A549 (cell line): ENCODE results near the gene ROR1. TPM values are rescaled to one million over a fixed set of nuclear protein-coding genes. Genes with fewer than 3 reads are reported as not detected.

Experiments used
- ATAC-seq, 2 experiments: fragments of 200-7000 bp in 1 of 2; fragments of >200 bp in 1 of 2; cut with Nextera tagmentation in 1 of 2; cut with Tn5 transposase in 1 of 2; 3 replicates each; pipeline versions ENCODE4 v1.8.0 to v1.9.1; 2018 to 2020; ENCODE audit warnings: mild to moderate bottlenecking in 1 of 2, moderate library complexity in 1 of 2
- CTCF ChIA-PET: fragments of 300-600 bp; sonication (Branson Sonifier 250); formaldehyde crosslinking; extraction: SDS; loops from one replicate; lab custom pipeline; 2021; ENCODE audit warnings: antibody characterized with exemption, inconsistent platforms; lab: Yijun Ruan, JAX
- POLR2A ChIA-PET: fragments of 350-600 bp; formaldehyde crosslinking; extraction: SDS; loops from one replicate; lab custom pipeline; 2021; ENCODE audit warnings: antibody characterized with exemption, inconsistent platforms; lab: Yijun Ruan, JAX
- DNase-seq, 2 experiments: peaks; one replicate each; pipeline versions ENCODE4 v3.0.0 to v3.0.0-alpha.2; 2011 to 2016; ENCODE audit warnings: low read depth in 1 of 2, low spot score in 1 of 2
- FAIRE-seq: peaks from 2 replicates; lab custom pipeline; 2011; peaks lifted over from hg19 to GRCh38; lab: Jason Lieb, UNC
- H3K27ac ChIP-seq, 2 experiments: fragments of >200 bp; sonication (Bioruptor Twin); formaldehyde crosslinking; 3 replicates each; pipeline ENCODE4 v1.5.1; 2016 to 2017
- H3K4me1 ChIP-seq: fragments of >200 bp; sonication (Bioruptor Twin); formaldehyde crosslinking; 3 replicates; pipeline ENCODE4 v1.6.1; 2016
- H3K4me2 ChIP-seq: fragments of >200 bp; sonication (Bioruptor Twin); formaldehyde crosslinking; 3 replicates; pipeline ENCODE4 v1.6.1; 2016
- H3K4me3 ChIP-seq: fragments of >200 bp; sonication (Bioruptor Twin); formaldehyde crosslinking; 3 replicates; pipeline ENCODE4 v1.5.1; 2016
- H3K9me3 ChIP-seq: fragments of >200 bp; sonication (Bioruptor Twin); formaldehyde crosslinking; 3 replicates; pipeline ENCODE4 v1.6.1; 2016
- CBX8 ChIP-seq: fragments of 200-600 bp; sonication (generic); IDR thresholded peaks from 2 replicates; pipeline ENCODE4 v1.6.1; 2016
- CEBPB ChIP-seq, 2 experiments: fragments of >200 bp in 1 of 2; sonication (Bioruptor Twin) in 1 of 2; formaldehyde crosslinking in 1 of 2; IDR thresholded peaks; 2 replicates each; pipeline ENCODE4 v1.6.1; 2012 to 2016
- CHD2 ChIP-seq: fragments of 150-350 bp; IDR thresholded peaks from 2 replicates; pipeline ENCODE4 v1.6.1; 2014; ENCODE audit warnings: low read length; ENCODE audit not compliant: partially characterized antibody
- CHD4 ChIP-seq: fragments of 200-600 bp; sonication (generic); IDR thresholded peaks from 2 replicates; pipeline ENCODE4 v1.6.1; 2016; ENCODE audit warnings: antibody characterized with exemption, mild to moderate bottlenecking, borderline replicate concordance
- EHMT2 ChIP-seq: fragments of 200-600 bp; sonication (generic); IDR thresholded peaks from 2 replicates; pipeline ENCODE4 v1.6.1; 2016; ENCODE audit warnings: antibody characterized with exemption, low read depth, mild to moderate bottlenecking, moderate library complexity
- EP300 ChIP-seq, 2 experiments: fragments of >200 bp; sonication (Bioruptor Twin); formaldehyde crosslinking; IDR thresholded peaks; 2 replicates in 1 of 2; 3 replicates in 1 of 2; pipeline ENCODE4 v1.6.1; 2016 to 2017
- ESRRA ChIP-seq: fragments of 150-350 bp; IDR thresholded peaks from 2 replicates; pipeline ENCODE4 v1.6.1; 2014; ENCODE audit warnings: mild to moderate bottlenecking, low read length, borderline replicate concordance
- HOXB13 ChIP-seq: fragments of 250-450 bp; sonication (Bioruptor Pico); IDR thresholded peaks from 2 replicates; pipeline ENCODE4 v1.5.0; 2020; ENCODE audit warnings: low read depth, mild to moderate bottlenecking, moderate library complexity
- KDM1A ChIP-seq: fragments of 200-600 bp; sonication (generic); IDR thresholded peaks from 2 replicates; pipeline ENCODE4 v1.6.1; 2016; ENCODE audit warnings: low read depth, mild to moderate bottlenecking
- KDM5A ChIP-seq: fragments of 200-600 bp; sonication (generic); IDR thresholded peaks from 2 replicates; pipeline ENCODE4 v1.6.1; 2016; ENCODE audit warnings: antibody characterized with exemption, mild to moderate bottlenecking
- NFE2L2 ChIP-seq: fragments of 150-350 bp; conservative IDR thresholded peaks from 2 replicates; pipeline ENCODE4 v1.6.1; 2014; ENCODE audit warnings: low read length
- NR3C1 ChIP-seq: fragments of >200 bp; sonication (Bioruptor Twin); formaldehyde crosslinking; IDR thresholded peaks from 3 replicates; pipeline ENCODE4 v1.6.1; 2017
- PHF8 ChIP-seq: fragments of 200-600 bp; sonication (generic); IDR thresholded peaks from 2 replicates; pipeline ENCODE4 v1.6.1; 2016; ENCODE audit warnings: low read depth, mild to moderate bottlenecking, antibody characterized with exemption, moderate library complexity, borderline replicate concordance
- POLR2A ChIP-seq: IDR thresholded peaks from 2 replicates; pipeline ENCODE4 v1.6.1; 2012; ENCODE audit warnings: mild to moderate bottlenecking, low read length
- RFX5 ChIP-seq: fragments of 450-650 bp; IDR thresholded peaks from 2 replicates; pipeline ENCODE4 v1.7.1; 2014; ENCODE audit warnings: antibody characterized with exemption, mild to moderate bottlenecking, moderate library complexity
- RNF2 ChIP-seq: fragments of 200-600 bp; sonication (generic); IDR thresholded peaks from 2 replicates; pipeline ENCODE4 v1.6.1; 2016; ENCODE audit warnings: low read depth, mild to moderate bottlenecking, antibody characterized with exemption, moderate library complexity, borderline replicate concordance
- SMC3 ChIP-seq: fragments of >200 bp; sonication (Bioruptor Twin); formaldehyde crosslinking; IDR thresholded peaks from 3 replicates; pipeline ENCODE4 v1.6.1; 2018; ENCODE audit warnings: inconsistent platforms
- SREBF2 ChIP-seq: fragments of 450-650 bp; IDR thresholded peaks from 2 replicates; pipeline ENCODE4 v1.6.1; 2014; ENCODE audit warnings: mild to moderate bottlenecking, moderate library complexity
- TP53 ChIP-seq: fragments of 250-450 bp; sonication (Bioruptor Pico); IDR thresholded peaks from 2 replicates; pipeline ENCODE4 v1.5.0; 2021; ENCODE audit warnings: mild to moderate bottlenecking, moderate library complexity
- ZC3H11A ChIP-seq: fragments of 450-650 bp; IDR thresholded peaks from 2 replicates; pipeline ENCODE4 v1.6.1; 2014; ENCODE audit warnings: antibody characterized with exemption, mild to moderate bottlenecking
- ZFP36 ChIP-seq: fragments of 450-650 bp; IDR thresholded peaks from 2 replicates; pipeline ENCODE4 v1.6.1; 2014; ENCODE audit warnings: borderline replicate concordance; ENCODE audit not compliant: partially characterized antibody
- WGBS: methylation state at CpG from one replicate; pipeline ENCODE4 v1.1.6; 2017; ENCODE audit errors: missing lambda C conversion rate; 5-methylcytosine and 5-hydroxymethylcytosine counted together
- polyA plus RNA-seq, 4 experiments: library from polyadenylated mRNA; depleted of rRNA in 3 of 4; stranded (reverse); fragments of >200 nt; fragmentation: RNase III in 1 of 4; extraction: RNeasy Plus Mini Kit Qiagen cat#74134 plus additional on column Dnase treatment in 1 of 4; gene quantifications; 2 replicates in 3 of 4; 3 replicates in 1 of 4; pipeline ENCODE4 v1.2.3, GENCODE V29; 2011 to 2017
- TF ChIP-seq, protein P1 (sequence below): fragments of 200-600 bp; sonication (generic); IDR thresholded peaks from 2 replicates; pipeline ENCODE4 v1.6.1; 2016; ENCODE audit warnings: antibody characterized with exemption, mild to moderate bottlenecking, moderate library complexity
- TF ChIP-seq, protein P2 (sequence below): IDR thresholded peaks from 2 replicates; pipeline ENCODE4 v1.6.1; 2012
- TF ChIP-seq, protein P3 (sequence below): IDR thresholded peaks from 2 replicates; pipeline ENCODE4 v1.6.1; 2012
- TF ChIP-seq, protein P4 (sequence below): fragments of >200 bp; sonication (Bioruptor Twin); formaldehyde crosslinking; IDR thresholded peaks from 3 replicates; pipeline ENCODE4 v1.5.1; 2016
- TF ChIP-seq, protein P5 (sequence below): fragments of >200 bp; sonication (Bioruptor Twin); formaldehyde crosslinking; IDR thresholded peaks from 3 replicates; pipeline ENCODE4 v1.6.1; 2016

The ROR1 gene
- polyA plus RNA-seq, 2 of the 4 experiments (the other 2 are of a cell fraction), result 6.5 to 19.0 TPM

DNA sequence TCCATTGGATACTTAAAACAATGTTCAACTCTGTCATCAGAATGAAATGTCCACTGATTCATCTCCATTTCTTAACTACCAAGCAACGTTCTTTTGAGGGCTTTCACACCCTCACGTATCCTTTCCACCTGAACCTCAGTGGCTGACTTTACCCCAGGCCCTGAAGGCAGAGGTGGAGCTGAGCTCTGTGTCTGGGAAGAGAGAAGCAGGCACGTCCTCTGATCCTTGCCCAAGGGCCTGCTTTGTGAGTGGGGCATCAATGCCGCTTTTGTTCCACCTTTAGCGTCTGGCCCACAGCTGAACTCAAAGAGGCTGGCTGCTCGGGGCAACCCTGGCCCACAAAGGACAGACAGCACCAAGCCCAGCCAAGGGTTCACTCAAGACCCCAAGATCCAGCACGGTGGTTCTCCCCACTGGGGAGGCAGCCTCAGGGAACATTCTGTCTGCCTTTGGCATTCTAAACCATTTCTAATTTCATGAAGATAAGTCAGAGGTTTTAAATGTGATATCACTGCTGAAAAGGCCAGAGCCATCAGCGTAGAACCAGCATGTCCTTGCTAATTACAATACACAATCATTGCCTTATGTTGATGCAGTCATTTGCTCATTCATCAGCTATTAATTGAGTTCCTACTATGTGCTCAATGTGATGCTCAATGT lies 303.6 kb downstream of the ROR1 start:
- no peak overlapping the region for H3K27ac ChIP-seq
- DNase-seq, result no peak

DNA sequence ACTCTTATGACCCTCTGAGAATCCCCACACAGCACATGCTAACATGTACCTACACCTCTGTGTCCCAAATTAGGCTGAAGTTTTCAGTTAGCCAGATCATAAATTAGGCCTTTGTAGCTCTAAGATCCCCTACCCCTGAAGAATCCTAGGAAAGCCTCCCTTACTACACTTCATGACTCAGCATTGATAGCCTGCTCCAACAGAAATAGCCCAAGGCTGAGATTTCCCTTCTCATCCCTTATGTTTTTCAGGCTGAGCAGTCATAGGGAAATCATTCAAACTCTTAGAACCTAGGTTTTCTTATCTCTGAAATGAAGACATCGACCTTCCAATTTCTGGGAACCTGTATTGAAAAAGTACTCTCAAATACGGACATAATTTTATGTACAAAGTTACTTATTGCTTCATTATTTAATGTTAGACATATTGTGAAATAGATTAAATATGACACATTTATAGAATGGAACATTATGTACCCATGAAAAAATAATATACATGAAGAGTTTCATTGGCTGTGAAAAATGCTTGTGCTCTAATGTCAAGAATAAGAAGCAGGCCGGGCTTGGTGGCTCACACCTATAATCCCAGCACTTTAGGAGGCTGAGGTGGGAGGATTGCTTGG lies 307.2 kb downstream of the ROR1 start:
- CTCF ChIA-PET, result interaction anchor here (1.2 kb wide), 1 partner anchor 56 kb away, joined by 4 read pairs; no protein-coding TSS in a partner anchor
- DNase-seq, result peak in 1 of 2 experiments; percentile 4

More for the DNA sequence above, 303.6 kb downstream of the ROR1 start:
- H3K9me3 ChIP-seq, result no peaks in the 10 kb centered on the region
- FAIRE-seq, result no peak
- ChIA-PET CTCF (no interaction called here), POLR2A (no interaction called here)
- H3K4me3 ChIP-seq, result no peak overlapping the region
- H3K4me2 ChIP-seq, result no peak overlapping the region
- no peak for ATAC-seq
- no peak for TF ChIP-seq SREBF2
- TF ChIP-seq, protein P1, sequence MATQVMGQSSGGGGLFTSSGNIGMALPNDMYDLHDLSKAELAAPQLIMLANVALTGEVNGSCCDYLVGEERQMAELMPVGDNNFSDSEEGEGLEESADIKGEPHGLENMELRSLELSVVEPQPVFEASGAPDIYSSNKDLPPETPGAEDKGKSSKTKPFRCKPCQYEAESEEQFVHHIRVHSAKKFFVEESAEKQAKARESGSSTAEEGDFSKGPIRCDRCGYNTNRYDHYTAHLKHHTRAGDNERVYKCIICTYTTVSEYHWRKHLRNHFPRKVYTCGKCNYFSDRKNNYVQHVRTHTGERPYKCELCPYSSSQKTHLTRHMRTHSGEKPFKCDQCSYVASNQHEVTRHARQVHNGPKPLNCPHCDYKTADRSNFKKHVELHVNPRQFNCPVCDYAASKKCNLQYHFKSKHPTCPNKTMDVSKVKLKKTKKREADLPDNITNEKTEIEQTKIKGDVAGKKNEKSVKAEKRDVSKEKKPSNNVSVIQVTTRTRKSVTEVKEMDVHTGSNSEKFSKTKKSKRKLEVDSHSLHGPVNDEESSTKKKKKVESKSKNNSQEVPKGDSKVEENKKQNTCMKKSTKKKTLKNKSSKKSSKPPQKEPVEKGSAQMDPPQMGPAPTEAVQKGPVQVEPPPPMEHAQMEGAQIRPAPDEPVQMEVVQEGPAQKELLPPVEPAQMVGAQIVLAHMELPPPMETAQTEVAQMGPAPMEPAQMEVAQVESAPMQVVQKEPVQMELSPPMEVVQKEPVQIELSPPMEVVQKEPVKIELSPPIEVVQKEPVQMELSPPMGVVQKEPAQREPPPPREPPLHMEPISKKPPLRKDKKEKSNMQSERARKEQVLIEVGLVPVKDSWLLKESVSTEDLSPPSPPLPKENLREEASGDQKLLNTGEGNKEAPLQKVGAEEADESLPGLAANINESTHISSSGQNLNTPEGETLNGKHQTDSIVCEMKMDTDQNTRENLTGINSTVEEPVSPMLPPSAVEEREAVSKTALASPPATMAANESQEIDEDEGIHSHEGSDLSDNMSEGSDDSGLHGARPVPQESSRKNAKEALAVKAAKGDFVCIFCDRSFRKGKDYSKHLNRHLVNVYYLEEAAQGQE, result no peak
- no peak for TF ChIP-seq NFE2L2
- no peak for TF ChIP-seq RFX5
- no peak for TF ChIP-seq EP300 (IDR thresholded peaks at IDR 0.05)
- no peak for TF ChIP-seq KDM1A
- TF ChIP-seq NR3C1, result no peak
- no peak for TF ChIP-seq TP53
- no peak for TF ChIP-seq CHD4
- no peak for TF ChIP-seq PHF8
- TF ChIP-seq KDM5A, result no peak
- TF ChIP-seq EHMT2, result no peak
- TF ChIP-seq, protein P2, sequence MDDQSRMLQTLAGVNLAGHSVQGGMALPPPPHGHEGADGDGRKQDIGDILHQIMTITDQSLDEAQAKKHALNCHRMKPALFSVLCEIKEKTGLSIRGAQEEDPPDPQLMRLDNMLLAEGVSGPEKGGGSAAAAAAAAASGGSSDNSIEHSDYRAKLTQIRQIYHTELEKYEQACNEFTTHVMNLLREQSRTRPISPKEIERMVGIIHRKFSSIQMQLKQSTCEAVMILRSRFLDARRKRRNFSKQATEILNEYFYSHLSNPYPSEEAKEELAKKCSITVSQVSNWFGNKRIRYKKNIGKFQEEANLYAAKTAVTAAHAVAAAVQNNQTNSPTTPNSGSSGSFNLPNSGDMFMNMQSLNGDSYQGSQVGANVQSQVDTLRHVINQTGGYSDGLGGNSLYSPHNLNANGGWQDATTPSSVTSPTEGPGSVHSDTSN, result no peak
- TF ChIP-seq, protein P3, sequence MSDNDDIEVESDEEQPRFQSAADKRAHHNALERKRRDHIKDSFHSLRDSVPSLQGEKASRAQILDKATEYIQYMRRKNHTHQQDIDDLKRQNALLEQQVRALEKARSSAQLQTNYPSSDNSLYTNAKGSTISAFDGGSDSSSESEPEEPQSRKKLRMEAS, result no peak
- TF ChIP-seq ZFP36, result no peak
- TF ChIP-seq, all 56 proteins: peak for 0
- WGBS, result 80% methylated on average over 6 of the region's 8 CpGs
- H3K4me1 ChIP-seq, result 0 out of 3 replicates have a peak, but pooled peaks cover 8% of the 10 kb centered on the region

More for the DNA sequence above, 307.2 kb downstream of the ROR1 start:
- Histone ChIP-seq H3K27ac (0 out of 6 replicates have a peak overlapping the region, but pooled peaks have one; percentile 16 to 35), H3K4me2 (no peak overlapping the region), H3K9me3 (no peaks in the 10 kb centered on the region), H3K4me3 (no peak overlapping the region), H3K4me1 (0 out of 3 replicates have a peak, but pooled peaks cover 5% of the 10 kb centered on the region)
- ATAC-seq (no peak), FAIRE-seq (no peak)
- POLR2A ChIA-PET, result no interaction called here
- 87% methylated on average over 3 of the region's 3 CpGs for WGBS
- TF ChIP-seq CBX8, result no peak
- TF ChIP-seq, protein P4, sequence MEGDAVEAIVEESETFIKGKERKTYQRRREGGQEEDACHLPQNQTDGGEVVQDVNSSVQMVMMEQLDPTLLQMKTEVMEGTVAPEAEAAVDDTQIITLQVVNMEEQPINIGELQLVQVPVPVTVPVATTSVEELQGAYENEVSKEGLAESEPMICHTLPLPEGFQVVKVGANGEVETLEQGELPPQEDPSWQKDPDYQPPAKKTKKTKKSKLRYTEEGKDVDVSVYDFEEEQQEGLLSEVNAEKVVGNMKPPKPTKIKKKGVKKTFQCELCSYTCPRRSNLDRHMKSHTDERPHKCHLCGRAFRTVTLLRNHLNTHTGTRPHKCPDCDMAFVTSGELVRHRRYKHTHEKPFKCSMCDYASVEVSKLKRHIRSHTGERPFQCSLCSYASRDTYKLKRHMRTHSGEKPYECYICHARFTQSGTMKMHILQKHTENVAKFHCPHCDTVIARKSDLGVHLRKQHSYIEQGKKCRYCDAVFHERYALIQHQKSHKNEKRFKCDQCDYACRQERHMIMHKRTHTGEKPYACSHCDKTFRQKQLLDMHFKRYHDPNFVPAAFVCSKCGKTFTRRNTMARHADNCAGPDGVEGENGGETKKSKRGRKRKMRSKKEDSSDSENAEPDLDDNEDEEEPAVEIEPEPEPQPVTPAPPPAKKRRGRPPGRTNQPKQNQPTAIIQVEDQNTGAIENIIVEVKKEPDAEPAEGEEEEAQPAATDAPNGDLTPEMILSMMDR, result no peak
- TF ChIP-seq, protein P5, sequence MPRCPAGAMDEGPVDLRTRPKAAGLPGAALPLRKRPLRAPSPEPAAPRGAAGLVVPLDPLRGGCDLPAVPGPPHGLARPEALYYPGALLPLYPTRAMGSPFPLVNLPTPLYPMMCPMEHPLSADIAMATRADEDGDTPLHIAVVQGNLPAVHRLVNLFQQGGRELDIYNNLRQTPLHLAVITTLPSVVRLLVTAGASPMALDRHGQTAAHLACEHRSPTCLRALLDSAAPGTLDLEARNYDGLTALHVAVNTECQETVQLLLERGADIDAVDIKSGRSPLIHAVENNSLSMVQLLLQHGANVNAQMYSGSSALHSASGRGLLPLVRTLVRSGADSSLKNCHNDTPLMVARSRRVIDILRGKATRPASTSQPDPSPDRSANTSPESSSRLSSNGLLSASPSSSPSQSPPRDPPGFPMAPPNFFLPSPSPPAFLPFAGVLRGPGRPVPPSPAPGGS, result no peak
- no peak for TF ChIP-seq ESRRA
- no peak for TF ChIP-seq HOXB13
- TF ChIP-seq CHD2, result no peak
- no peak for TF ChIP-seq RNF2
- no peak for TF ChIP-seq SMC3
- no peak for TF ChIP-seq PHF8
- no peak for TF ChIP-seq RFX5
- no peak for TF ChIP-seq CHD4
- TF ChIP-seq CEBPB (IDR thresholded peaks at IDR 0.05), result no peak
- TF ChIP-seq ZC3H11A, result no peak
- TF ChIP-seq EP300 (IDR thresholded peaks at IDR 0.05), result no peak
- TF ChIP-seq SREBF2, result no peak
- no peak for TF ChIP-seq POLR2A
- TF ChIP-seq KDM1A, result no peak
- TF ChIP-seq, all 56 proteins: peak for 0
